HG03045 (cell line): ENCODE measurements around the gene ELMOD3.
"Not testable (repeated sequence)": the region's sequence is repeated elsewhere in the genome, so short reads cannot be mapped to it uniquely, and the experiment has no call there.

Source experiments
- ATAC-seq: cut with Tn5 transposase; IDR thresholded peaks from one replicate; pipeline ENCODE4 v1.9.1; 2021; ENCODE audit warnings: mild to moderate bottlenecking, moderate library complexity; ENCODE audit not compliant: unreplicated experiment

The ELMOD3 gene

GRCh38 chr2:85371045-85371444 lies 16.5 kb downstream of the ELMOD3 start:
- no peak for ATAC-seq

- ATAC-seq, result no peak
These were observed 21.9 kb downstream of the ELMOD3 start for GRCh38 chr2:85376291-85377065.

GRCh38 chr2:85377083-85377482 lies 22.5 kb downstream of the ELMOD3 start:
- no peak for ATAC-seq

GRCh38 chr2:85378257-85378656 lies 23.7 kb downstream of the ELMOD3 start:
- ATAC-seq, result no peak

- ATAC-seq, result no peak
These were observed 25.5 kb downstream of the ELMOD3 start for GRCh38 chr2:85380048-85380447.

GRCh38 chr2:85383151-85383550 lies 28.6 kb downstream of the ELMOD3 start:
- ATAC-seq, result not testable (repeated sequence)

- ATAC-seq, result no peak
These were observed 29.3 kb downstream of the ELMOD3 start for GRCh38 chr2:85383850-85384249.

- ATAC-seq, result no peak
These were observed 31.2 kb downstream of the ELMOD3 start for GRCh38 chr2:85385746-85386145.

- no peak for ATAC-seq
These were observed 33.2 kb downstream of the ELMOD3 start for GRCh38 chr2:85387754-85388153.

GRCh38 chr2:85388878-85389538 lies 34.4 kb downstream of the ELMOD3 start:
- no peak for ATAC-seq

- no peak for ATAC-seq
These were observed 36.5 kb downstream of the ELMOD3 start for GRCh38 chr2:85390941-85391669.

- ATAC-seq, result no peak
These were observed 39.3 kb downstream of the ELMOD3 start for GRCh38 chr2:85393836-85394235.

- ATAC-seq, result no peak
These were observed 39.7 kb downstream of the ELMOD3 start for GRCh38 chr2:85394261-85394681.

GRCh38 chr2:85394976-85395375 lies 40.4 kb downstream of the ELMOD3 start:
- ATAC-seq, result no peak

GRCh38 chr2:85395912-85396475 lies 41.4 kb downstream of the ELMOD3 start:
- ATAC-seq, result no peak

GRCh38 chr2:85396531-85397470 lies 42.2 kb downstream of the ELMOD3 start:
- ATAC-seq, result no peak

GRCh38 chr2:85397925-85398331 lies 43.4 kb downstream of the ELMOD3 start:
- no peak for ATAC-seq

- ATAC-seq, result no peak
These were observed 44.0 kb downstream of the ELMOD3 start for GRCh38 chr2:85398426-85399182.

- ATAC-seq, result no peak
These were observed 44.5 kb downstream of the ELMOD3 start for GRCh38 chr2:85399183-85399455.

- ATAC-seq, result no peak
These were observed 45.5 kb downstream of the ELMOD3 start for GRCh38 chr2:85400023-85400422.
